Stomach (tissue), 4 donors: ENCODE results near the gene MYLK3.

Source experiments
- POLR2A ChIP-seq, 4 donors: fragments of 450-650 bp; IDR thresholded peaks; one replicate each; pipeline ENCODE4 v1.6.1; 2016; ENCODE audit warnings: antibody characterized with exemption in 4 of 4, control low read depth in 2 of 4, mild to moderate bottlenecking in 1 of 4, moderate library complexity in 1 of 4
- TF ChIP-seq, protein P1 (sequence below), 7 experiments: fragments of 450-650 bp in 4 of 7; fragments of 200-600 bp in 3 of 7; sonication (generic) in 3 of 7; IDR thresholded peaks; one replicate each; pipeline ENCODE4 v1.5.1; 2016 to 2019; ENCODE audit warnings: antibody characterized with exemption in 7 of 7, control low read depth in 2 of 7, mild to moderate bottlenecking in 1 of 7

DNA sequence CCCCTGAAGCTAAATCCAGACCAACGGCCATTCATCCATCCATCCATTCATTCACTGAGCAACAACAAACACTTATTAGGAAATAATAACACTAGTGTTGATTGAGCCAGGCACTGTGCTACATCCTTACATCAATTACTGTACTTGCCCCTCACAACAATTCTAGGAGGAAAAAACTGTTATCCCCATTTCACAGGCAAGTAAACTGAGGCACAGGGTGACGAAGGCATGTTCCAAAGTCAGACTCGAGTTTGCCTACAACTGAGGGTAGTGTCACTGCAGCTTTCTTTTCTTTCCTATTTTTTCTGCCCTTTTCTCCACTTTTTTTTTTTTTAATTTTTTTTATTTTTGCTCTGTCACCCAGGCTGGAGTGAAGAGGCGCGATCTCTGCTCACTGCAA is 11.2 kb upstream of the MYLK3 start:
- TF ChIP-seq, protein P1, sequence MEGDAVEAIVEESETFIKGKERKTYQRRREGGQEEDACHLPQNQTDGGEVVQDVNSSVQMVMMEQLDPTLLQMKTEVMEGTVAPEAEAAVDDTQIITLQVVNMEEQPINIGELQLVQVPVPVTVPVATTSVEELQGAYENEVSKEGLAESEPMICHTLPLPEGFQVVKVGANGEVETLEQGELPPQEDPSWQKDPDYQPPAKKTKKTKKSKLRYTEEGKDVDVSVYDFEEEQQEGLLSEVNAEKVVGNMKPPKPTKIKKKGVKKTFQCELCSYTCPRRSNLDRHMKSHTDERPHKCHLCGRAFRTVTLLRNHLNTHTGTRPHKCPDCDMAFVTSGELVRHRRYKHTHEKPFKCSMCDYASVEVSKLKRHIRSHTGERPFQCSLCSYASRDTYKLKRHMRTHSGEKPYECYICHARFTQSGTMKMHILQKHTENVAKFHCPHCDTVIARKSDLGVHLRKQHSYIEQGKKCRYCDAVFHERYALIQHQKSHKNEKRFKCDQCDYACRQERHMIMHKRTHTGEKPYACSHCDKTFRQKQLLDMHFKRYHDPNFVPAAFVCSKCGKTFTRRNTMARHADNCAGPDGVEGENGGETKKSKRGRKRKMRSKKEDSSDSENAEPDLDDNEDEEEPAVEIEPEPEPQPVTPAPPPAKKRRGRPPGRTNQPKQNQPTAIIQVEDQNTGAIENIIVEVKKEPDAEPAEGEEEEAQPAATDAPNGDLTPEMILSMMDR (IDR thresholded peaks at IDR 0.05) = no peak
- no peak for TF ChIP-seq POLR2A (IDR thresholded peaks at IDR 0.05)
